Muscle layer of colon (tissue), 2 donors: ENCODE measurements around the gene RNF115.
"Not testable (repeated sequence)": the region's sequence is repeated elsewhere in the genome, so short reads cannot be mapped to it uniquely, and the experiment has no call there.

ENCODE experiments used
- H3K27ac ChIP-seq: one replicate; pipeline ENCODE4 v1.7.0; 2013; ENCODE audit warnings: low read depth, mild to moderate bottlenecking, low read length, moderate library complexity
- H3K27me3 ChIP-seq, 2 donors: one replicate each; pipeline ENCODE4 v1.7.0; 2013; ENCODE audit warnings: low read length in 2 of 2, mild to moderate bottlenecking in 2 of 2; ENCODE audit not compliant: insufficient read depth in 2 of 2, control insufficient read depth in 1 of 2
- H3K36me3 ChIP-seq: one replicate; pipeline ENCODE4 v1.7.0; 2013; ENCODE audit warnings: mild to moderate bottlenecking, low read length; ENCODE audit not compliant: insufficient read depth
- H3K4me1 ChIP-seq: one replicate; pipeline ENCODE4 v1.7.0; 2013; ENCODE audit warnings: mild to moderate bottlenecking, low read length; ENCODE audit not compliant: insufficient read depth
- H3K4me3 ChIP-seq, 2 donors: one replicate each; pipeline ENCODE4 v1.7.0; 2013; ENCODE audit warnings: low read length in 2 of 2, low read depth in 1 of 2, mild to moderate bottlenecking in 1 of 2, moderate library complexity in 1 of 2
- H3K9ac ChIP-seq: one replicate; pipeline ENCODE4 v1.7.0; 2013; ENCODE audit warnings: low read length
- H3K9me3 ChIP-seq: one replicate; pipeline ENCODE4 v1.7.0; 2013; ENCODE audit warnings: mild to moderate bottlenecking, low read length
- donor health status: abdominal sarcoma.
- donor health status: Adenocarcinoma of cecum.

The RNF115 gene

GRCh38 chr1:145757420-145757819 lies 66.5 kb downstream of the RNF115 start:
- H3K9ac ChIP-seq: no peak overlapping the region
- no peaks in the 10 kb centered on the region for H3K9me3 ChIP-seq
- no peaks in the 10 kb centered on the region for H3K27me3 ChIP-seq
- H3K36me3 ChIP-seq: peaks cover 7% of the 10 kb centered on the region
- H3K4me1 ChIP-seq: no peaks in the 10 kb centered on the region
- H3K4me3 ChIP-seq: no peak overlapping the region
- no peak overlapping the region for H3K27ac ChIP-seq

- no peak overlapping the region for H3K4me3 ChIP-seq
- no peak overlapping the region for H3K9ac ChIP-seq
- no peaks in the 10 kb centered on the region for H3K4me1 ChIP-seq
- peaks cover 28% of the 10 kb centered on the region for H3K36me3 ChIP-seq
- H3K27me3 ChIP-seq: no peaks in the 10 kb centered on the region
- no peak overlapping the region for H3K27ac ChIP-seq
- no peaks in the 10 kb centered on the region for H3K9me3 ChIP-seq
These were observed 72.3 kb downstream of the RNF115 start for GRCh38 chr1:145751491-145752037.

- no peaks in the 10 kb centered on the region for H3K27me3 ChIP-seq
- no peak overlapping the region for H3K27ac ChIP-seq
- no peak overlapping the region for H3K9ac ChIP-seq
- no peaks in the 10 kb centered on the region for H3K4me1 ChIP-seq
- no peaks in the 10 kb centered on the region for H3K9me3 ChIP-seq
- no peak overlapping the region for H3K4me3 ChIP-seq
- H3K36me3 ChIP-seq: peaks cover 28% of the 10 kb centered on the region
These were observed 73.5 kb downstream of the RNF115 start for GRCh38 chr1:145750426-145750825.

GRCh38 chr1:145747398-145748247 lies 76.3 kb downstream of the RNF115 start:
- Histone ChIP-seq H3K27me3 (no peaks in the 10 kb centered on the region), H3K4me1 (no peaks in the 10 kb centered on the region), H3K4me3 (no peak overlapping the region), H3K9me3 (no peaks in the 10 kb centered on the region), H3K27ac (no peak overlapping the region), H3K9ac (no peak overlapping the region), H3K36me3 (peaks cover 42% of the 10 kb centered on the region)

GRCh38 chr1:145740269-145740668 lies 83.6 kb downstream of the RNF115 start:
- no peak overlapping the region for H3K9ac ChIP-seq
- no peaks in the 10 kb centered on the region for H3K4me1 ChIP-seq
- H3K27ac ChIP-seq: no peak overlapping the region
- H3K27me3 ChIP-seq: no peaks in the 10 kb centered on the region
- H3K9me3 ChIP-seq: no peaks in the 10 kb centered on the region
- H3K4me3 ChIP-seq: no peak overlapping the region
- H3K36me3 ChIP-seq: peaks cover 24% of the 10 kb centered on the region

- Histone ChIP-seq H3K36me3 (peaks cover 2% of the 10 kb centered on the region), H3K27ac (no peak overlapping the region), H3K27me3 (no peaks in the 10 kb centered on the region), H3K4me1 (no peaks in the 10 kb centered on the region), H3K9me3 (no peaks in the 10 kb centered on the region), H3K9ac (no peak overlapping the region), H3K4me3 (no peak overlapping the region)
These were observed 87.7 kb downstream of the RNF115 start for GRCh38 chr1:145736191-145736590.

- H3K4me1 ChIP-seq: no peaks in the 10 kb centered on the region
- no peaks in the 10 kb centered on the region for H3K27me3 ChIP-seq
- no peak overlapping the region for H3K27ac ChIP-seq
- H3K9me3 ChIP-seq: no peaks in the 10 kb centered on the region
- H3K9ac ChIP-seq: no peak overlapping the region
- H3K4me3 ChIP-seq: no peak overlapping the region
- no peaks in the 10 kb centered on the region for H3K36me3 ChIP-seq
These were observed 93.0 kb downstream of the RNF115 start for GRCh38 chr1:145730900-145731299.

GRCh38 chr1:145730467-145730866 lies 93.4 kb downstream of the RNF115 start:
- Histone ChIP-seq H3K27me3 (no peaks in the 10 kb centered on the region), H3K4me1 (no peaks in the 10 kb centered on the region)

GRCh38 chr1:145729666-145730436 lies 94.0 kb downstream of the RNF115 start:
- no peak overlapping the region for H3K27ac ChIP-seq
- no peak overlapping the region for H3K4me3 ChIP-seq
- H3K9ac ChIP-seq: no peak overlapping the region
- H3K27me3 ChIP-seq: no peaks in the 10 kb centered on the region
- H3K4me1 ChIP-seq: no peaks in the 10 kb centered on the region
- no peaks in the 10 kb centered on the region for H3K36me3 ChIP-seq
- no peaks in the 10 kb centered on the region for H3K9me3 ChIP-seq

More at GRCh38 chr1:145730467-145730866, 93.4 kb downstream of the RNF115 start:
- H3K4me3 ChIP-seq: no peak overlapping the region
- H3K36me3 ChIP-seq: no peaks in the 10 kb centered on the region
- no peak overlapping the region for H3K27ac ChIP-seq
- no peak overlapping the region for H3K9ac ChIP-seq
- no peaks in the 10 kb centered on the region for H3K9me3 ChIP-seq

- Histone ChIP-seq H3K4me3 (no peak overlapping the region), H3K9me3 (no peaks in the 10 kb centered on the region), H3K9ac (no peak overlapping the region), H3K27ac (no peak overlapping the region), H3K27me3 (no peaks in the 10 kb centered on the region), H3K36me3 (no peaks in the 10 kb centered on the region), H3K4me1 (no peaks in the 10 kb centered on the region)
These were observed 94.7 kb downstream of the RNF115 start for GRCh38 chr1:145729196-145729595.

GRCh38 chr1:145726193-145726592 lies 97.7 kb downstream of the RNF115 start:
- not testable (repeated sequence) for H3K9me3 ChIP-seq, H3K4me3 ChIP-seq, H3K27me3 ChIP-seq, H3K36me3 ChIP-seq, H3K9ac ChIP-seq, H3K4me1 ChIP-seq, H3K27ac ChIP-seq
